MCF 10A (cell line): ENCODE data around the gene OR10A3. TPM values are rescaled to one million over a fixed set of nuclear protein-coding genes. Genes with fewer than 3 reads are reported as not detected.

Experiments
- BruUV-seq: library from RNA; stranded (reverse); fragments of 400-500 nt; replicated peaks from 2 replicates; lab custom pipeline; 2021; lab: Mats Ljungman, UMichigan
- CTCF ChIA-PET: fragments of 300-600 bp; sonication (Branson Sonifier 250); formaldehyde crosslinking; extraction: SDS; loops from one replicate; lab custom pipeline; 2021; ENCODE audit warnings: antibody characterized with exemption, inconsistent platforms; lab: Yijun Ruan, JAX
- POLR2A ChIA-PET: fragments of 300-600, 350-650 bp; sonication (Branson Sonifier 250); formaldehyde crosslinking; extraction: SDS; loops from one replicate; lab custom pipeline; 2020; ENCODE audit warnings: antibody characterized with exemption, inconsistent platforms; lab: Yijun Ruan, JAX
- DNase-seq: peaks from one replicate; pipeline ENCODE4 v3.0.0-alpha.2; 2018; ENCODE audit not compliant: unreplicated experiment
- H3K27ac Mint-ChIP-seq: one replicate; pipeline ENCODE4 v1.8.0; 2022; ENCODE audit warnings: mild to moderate bottlenecking, low read depth, mixed read lengths; ENCODE audit not compliant: unreplicated experiment
- H3K27me3 Mint-ChIP-seq: one replicate; pipeline ENCODE4 v1.8.0; 2022; ENCODE audit warnings: mixed read lengths; ENCODE audit not compliant: insufficient read depth, unreplicated experiment
- H3K36me3 Mint-ChIP-seq: one replicate; pipeline ENCODE4 v1.8.0; 2022; ENCODE audit warnings: mild to moderate bottlenecking, moderate library complexity, mixed read lengths; ENCODE audit not compliant: insufficient read depth, unreplicated experiment
- H3K4me1 Mint-ChIP-seq: one replicate; pipeline ENCODE4 v1.8.0; 2022; ENCODE audit warnings: mixed read lengths; ENCODE audit not compliant: insufficient read depth, unreplicated experiment
- H3K4me3 Mint-ChIP-seq: one replicate; pipeline ENCODE4 v1.8.0; 2022; ENCODE audit warnings: mild to moderate bottlenecking, moderate library complexity, mixed read lengths; ENCODE audit not compliant: unreplicated experiment
- H3K9me3 Mint-ChIP-seq: one replicate; pipeline ENCODE4 v1.8.0; 2022; ENCODE audit warnings: mixed read lengths; ENCODE audit not compliant: unreplicated experiment
- intact Hi-C: fragments of 100-400 bp; cut with micrococcal nuclease; formaldehyde crosslinking; loops from 2 replicates; pipeline ENCODE4 v1.14.1; 2022
- total RNA-seq: library from RNA; stranded (reverse); gene quantifications from 2 replicates; pipeline ENCODE4 v1.2.3, GENCODE V29; 2022
- TF ChIP-seq, protein P1 (sequence below): fragments of 200-600 bp; IDR thresholded peaks from one replicate; pipeline ENCODE4 v1.8.0; 2022; ENCODE audit warnings: antibody characterized with exemption, mild to moderate bottlenecking; ENCODE audit not compliant: unreplicated experiment

OR10A3 gene
- total RNA-seq, 1 experiment from 2014 or later = not detected

DNA sequence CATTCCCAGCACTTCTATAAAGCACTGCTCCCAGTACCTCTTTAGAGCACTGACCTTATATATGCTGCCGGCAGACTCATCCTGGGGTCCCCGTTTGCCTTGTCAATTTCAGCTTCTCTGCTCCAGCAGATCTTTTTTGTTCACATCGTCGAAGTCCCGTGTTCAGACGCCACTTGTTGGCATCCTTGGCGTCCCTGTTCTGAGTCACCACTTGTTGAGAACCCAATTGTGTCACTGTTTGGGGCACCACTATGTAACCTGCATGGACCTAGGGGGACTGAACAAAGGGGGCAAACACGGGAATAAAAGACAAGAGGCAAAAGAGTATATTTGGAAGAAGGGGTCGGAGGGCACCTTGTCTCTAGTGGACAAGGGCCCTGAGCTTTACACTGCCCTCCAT, 36.0 kb downstream of the OR10A3 start:
- BruUV-seq = no TSS peak
- CTCF ChIA-PET = interaction anchor here (0.7 to 9.7 kb wide), 9 partner anchors 9 to 191 kb away, joined by 3 to 98 read pairs (median 3); partner anchors contain the start of gene EIF3F
- POLR2A ChIA-PET = interaction anchor here (0.6 to 2.8 kb wide), 3 partner anchors 32 to 1638 kb away, joined by 3 to 9 read pairs (median 4); partner anchors contain the start of gene EIF3F
- H3K4me3 Mint-ChIP-seq = no peak overlapping the region
- intact Hi-C loops = loop anchor here (1.0 kb wide), 1 partner anchor 82 kb away; the partner anchor contains the start of gene EIF3F
- no peaks in the 10 kb centered on the region for H3K36me3 Mint-ChIP-seq
- TF ChIP-seq, protein P1, sequence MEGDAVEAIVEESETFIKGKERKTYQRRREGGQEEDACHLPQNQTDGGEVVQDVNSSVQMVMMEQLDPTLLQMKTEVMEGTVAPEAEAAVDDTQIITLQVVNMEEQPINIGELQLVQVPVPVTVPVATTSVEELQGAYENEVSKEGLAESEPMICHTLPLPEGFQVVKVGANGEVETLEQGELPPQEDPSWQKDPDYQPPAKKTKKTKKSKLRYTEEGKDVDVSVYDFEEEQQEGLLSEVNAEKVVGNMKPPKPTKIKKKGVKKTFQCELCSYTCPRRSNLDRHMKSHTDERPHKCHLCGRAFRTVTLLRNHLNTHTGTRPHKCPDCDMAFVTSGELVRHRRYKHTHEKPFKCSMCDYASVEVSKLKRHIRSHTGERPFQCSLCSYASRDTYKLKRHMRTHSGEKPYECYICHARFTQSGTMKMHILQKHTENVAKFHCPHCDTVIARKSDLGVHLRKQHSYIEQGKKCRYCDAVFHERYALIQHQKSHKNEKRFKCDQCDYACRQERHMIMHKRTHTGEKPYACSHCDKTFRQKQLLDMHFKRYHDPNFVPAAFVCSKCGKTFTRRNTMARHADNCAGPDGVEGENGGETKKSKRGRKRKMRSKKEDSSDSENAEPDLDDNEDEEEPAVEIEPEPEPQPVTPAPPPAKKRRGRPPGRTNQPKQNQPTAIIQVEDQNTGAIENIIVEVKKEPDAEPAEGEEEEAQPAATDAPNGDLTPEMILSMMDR = no peak
- H3K27ac Mint-ChIP-seq = peak overlapping the region; percentile 90
- peaks cover 29% of the 10 kb centered on the region for H3K4me1 Mint-ChIP-seq
- no peak for DNase-seq
- H3K27me3 Mint-ChIP-seq = no peaks in the 10 kb centered on the region
- H3K9me3 Mint-ChIP-seq = no peaks in the 10 kb centered on the region

DNA sequence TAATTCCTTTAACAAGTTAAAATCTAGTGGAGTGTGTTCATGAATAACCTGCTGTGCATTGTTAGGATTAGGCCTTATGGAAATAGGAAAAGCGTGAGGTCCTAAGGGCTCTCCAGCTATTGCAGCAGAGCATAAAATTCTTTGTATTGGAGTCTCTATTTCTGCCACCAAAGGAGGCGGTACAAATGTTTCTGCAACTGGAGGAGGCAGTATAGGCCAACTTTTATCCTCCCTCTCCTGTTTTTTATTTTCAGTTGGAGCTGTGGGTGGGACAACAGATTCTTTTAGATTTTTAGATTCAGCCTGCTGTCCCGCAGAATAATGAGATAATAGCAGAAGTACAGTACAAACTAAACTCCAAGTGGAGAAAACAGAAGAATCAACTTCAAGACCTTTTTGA, 36.6 kb downstream of the OR10A3 start:
- TF ChIP-seq, protein P1 = no peak
- H3K27ac Mint-ChIP-seq = no peak overlapping the region
- peak; percentile 8 for DNase-seq
- H3K4me1 Mint-ChIP-seq = peaks cover 26% of the 10 kb centered on the region
- H3K27me3 Mint-ChIP-seq = no peaks in the 10 kb centered on the region
- H3K36me3 Mint-ChIP-seq = no peaks in the 10 kb centered on the region
- no peak overlapping the region for H3K4me3 Mint-ChIP-seq
- H3K9me3 Mint-ChIP-seq = no peaks in the 10 kb centered on the region
- ChIA-PET CTCF (interaction anchor here (0.9 to 9.7 kb wide), 7 partner anchors 9 to 191 kb away, joined by 3 to 98 read pairs (median 5); partner anchors contain the start of gene EIF3F), POLR2A (interaction anchor here (2.8 kb wide), 1 partner anchor 82 kb away, joined by 9 read pairs; the partner anchor contains the start of gene EIF3F)
- no TSS peak for BruUV-seq
- intact Hi-C loops = loop anchor here (1.0 kb wide), 1 partner anchor 82 kb away; the partner anchor contains the start of gene EIF3F

DNA sequence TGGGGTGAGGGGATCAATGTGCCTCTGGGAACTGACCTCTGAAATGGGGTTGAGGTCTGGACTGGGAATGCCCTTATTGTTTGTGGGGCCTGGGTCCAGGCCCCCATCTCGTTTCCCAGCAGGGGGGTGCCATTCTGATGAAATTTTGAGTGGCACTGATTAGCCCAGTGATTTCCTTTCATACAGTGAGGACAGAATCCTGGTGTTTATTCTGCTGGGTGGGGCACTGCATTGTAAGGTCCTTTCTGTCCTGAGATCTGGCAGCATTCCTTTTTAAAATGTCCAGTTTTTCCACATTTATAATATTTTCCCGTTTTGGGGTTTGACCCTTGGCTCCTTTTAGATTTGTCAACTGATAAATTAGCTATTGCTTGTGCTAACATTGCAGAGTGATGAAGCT, 37.6 kb downstream of the OR10A3 start:
- Mint-ChIP-seq H3K27ac (no peak overlapping the region), H3K4me1 (peaks cover 23% of the 10 kb centered on the region), H3K36me3 (no peaks in the 10 kb centered on the region), H3K27me3 (no peaks in the 10 kb centered on the region), H3K9me3 (no peaks in the 10 kb centered on the region), H3K4me3 (no peak overlapping the region)
- ChIA-PET CTCF (interaction anchor here (9.6 to 9.7 kb wide), 2 partner anchors 12 to 81 kb away, joined by 94 to 98 read pairs; partner anchors contain the start of gene EIF3F), POLR2A (interaction anchor here (0.8 kb wide), 1 partner anchor 83 kb away, joined by 3 read pairs; the partner anchor contains the start of gene EIF3F)
- BruUV-seq = no TSS peak
- TF ChIP-seq, protein P1 = no peak
- intact Hi-C loops = no loop called here
- no peak for DNase-seq

DNA sequence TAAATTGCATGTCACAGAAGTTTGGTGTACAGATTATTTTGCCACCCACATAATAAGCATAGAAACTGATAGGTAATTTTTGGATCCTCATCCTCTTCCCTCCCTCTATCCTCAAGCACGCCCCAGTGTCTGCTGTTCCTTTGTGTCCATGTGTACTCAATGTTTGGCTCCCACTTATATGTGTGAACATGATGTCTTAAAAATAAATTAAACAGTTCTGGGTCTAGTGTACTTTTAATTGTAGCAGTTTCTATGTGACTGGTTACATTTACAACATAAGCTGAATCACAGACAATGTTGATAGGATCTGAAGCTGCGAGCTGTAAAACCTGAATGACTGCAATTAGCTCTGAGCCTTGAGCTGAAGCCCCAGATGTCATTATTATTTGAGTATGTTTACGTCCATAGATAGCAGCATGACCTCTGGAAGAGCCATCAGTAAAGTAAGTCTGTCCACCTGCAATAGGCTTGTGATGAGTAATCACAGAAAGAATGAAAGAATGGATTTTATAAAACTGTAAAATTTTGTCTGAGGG, 40.1 kb downstream of the OR10A3 start:
- no peaks in the 10 kb centered on the region for H3K36me3 Mint-ChIP-seq
- no peak for DNase-seq
- TF ChIP-seq, protein P1 = no peak

More for the DNA sequence above, 40.1 kb downstream of the OR10A3 start:
- intact Hi-C loops = no loop called here
- Mint-ChIP-seq H3K27ac (no peak overlapping the region), H3K4me1 (peaks cover 25% of the 10 kb centered on the region), H3K4me3 (no peak overlapping the region), H3K27me3 (no peaks in the 10 kb centered on the region), H3K9me3 (no peaks in the 10 kb centered on the region)
- BruUV-seq = no TSS peak
- CTCF ChIA-PET = interaction anchor here (0.5 to 9.7 kb wide), 5 partner anchors 9 to 197 kb away, joined by 3 to 98 read pairs (median 3); partner anchors contain the start of gene EIF3F
- POLR2A ChIA-PET = interaction anchor here (0.6 to 1.4 kb wide), 2 partner anchors 27 to 1290 kb away, joined by 3 to 4 read pairs; no protein-coding TSS in a partner anchor
